Neural cell (in vitro differentiated cells): Measurements from ENCODE around the gene NHEJ1. TPM values are rescaled to one million over a fixed set of nuclear protein-coding genes. Genes with fewer than 3 reads are reported as not detected.

Experiments
- H2AFZ ChIP-seq: fragments of 200-600, 300-800 bp; sonication (generic), shearing (Covaris generic); 2 replicates; pipeline ENCODE4 v1.6.0; 2014; ENCODE audit warnings: low read depth, mild to moderate bottlenecking, antibody characterized with exemption, low read length, moderate library complexity
- H3F3A ChIP-seq: fragments of 200-600 bp; shearing (Covaris generic); 2 replicates; pipeline ENCODE4 v1.6.1; 2016; ENCODE audit warnings: mild to moderate bottlenecking, moderate library complexity, mixed read lengths, antibody characterized with exemption, low read length; ENCODE audit not compliant: insufficient read depth, poor library complexity, severe bottlenecking
- H3K27ac ChIP-seq: fragments of 200-600, 300-800 bp; sonication (generic), shearing (Covaris generic); 2 replicates; pipeline ENCODE4 v1.5.1; 2014; ENCODE audit warnings: mild to moderate bottlenecking, low read length, moderate library complexity
- H3K27me3 ChIP-seq: fragments of 300-800, 200-600 bp; sonication (generic), shearing (Covaris generic); 2 replicates; pipeline ENCODE4 v1.6.0; 2014; ENCODE audit warnings: mild to moderate bottlenecking, low read depth, low read length, moderate library complexity; ENCODE audit not compliant: insufficient read depth
- H3K36me3 ChIP-seq: fragments of 300-800, 200-600 bp; sonication (generic), shearing (Covaris generic); 2 replicates; pipeline ENCODE4 v1.5.1; 2014; ENCODE audit warnings: mild to moderate bottlenecking, antibody characterized with exemption, low read length, moderate library complexity; ENCODE audit not compliant: insufficient read depth
- H3K4me2 ChIP-seq: fragments of 300-800, 200-600 bp; sonication (generic), shearing (Covaris generic); 2 replicates; pipeline ENCODE4 v1.6.0; 2014; ENCODE audit warnings: mild to moderate bottlenecking, low read length
- H3K4me3 ChIP-seq: fragments of 300-800, 200-600 bp; sonication (generic), shearing (Covaris generic); 2 replicates; pipeline ENCODE4 v1.5.1; 2014; ENCODE audit warnings: mild to moderate bottlenecking, low read length, moderate library complexity
- H3K79me2 ChIP-seq: fragments of 200-600 bp; shearing (Covaris generic); replicated peaks from 2 replicates; pipeline ENCODE4 v1.6.0; 2014; ENCODE audit warnings: mild to moderate bottlenecking, low read length, moderate library complexity; ENCODE audit not compliant: insufficient read depth
- H3K9ac ChIP-seq: fragments of 300-800, 200-600 bp; sonication (generic), shearing (Covaris generic); 2 replicates; pipeline ENCODE4 v1.6.1; 2016; ENCODE audit warnings: mild to moderate bottlenecking, low read length, mixed read lengths
- H3K9me2 ChIP-seq: fragments of 200-600 bp; shearing (Covaris generic); 2 replicates; pipeline ENCODE4 v1.6.1; 2016; ENCODE audit warnings: mild to moderate bottlenecking, low read length, mixed read lengths; ENCODE audit not compliant: insufficient read depth
- H3K9me3 ChIP-seq: fragments of 200-600, 300-800 bp; sonication (generic), shearing (Covaris generic); 2 replicates; pipeline ENCODE4 v1.6.1; 2016; ENCODE audit warnings: mild to moderate bottlenecking, mixed run types, low read length, moderate library complexity, mixed read lengths
- H4K20me1 ChIP-seq: fragments of 200-600 bp; shearing (Covaris generic); 2 replicates; pipeline ENCODE4 v1.6.1; 2016; ENCODE audit warnings: mild to moderate bottlenecking, mixed run types; ENCODE audit not compliant: insufficient read depth
- EP300 ChIP-seq: fragments of 450-650 bp; conservative IDR thresholded peaks from 2 replicates; pipeline ENCODE4 v1.6.1; 2014; ENCODE audit warnings: antibody characterized with exemption, mild to moderate bottlenecking, moderate library complexity; ENCODE audit not compliant: poor library complexity, severe bottlenecking
- EZH2 ChIP-seq: fragments of 200-600, 300-800 bp; shearing (Covaris generic), sonication (generic); IDR thresholded peaks from 2 replicates; pipeline ENCODE4 v1.6.1; 2014; ENCODE audit warnings: antibody characterized with exemption, low read length, borderline replicate concordance, mild to moderate bottlenecking; ENCODE audit not compliant: insufficient read depth, poor library complexity, severe bottlenecking
- MXI1 ChIP-seq: fragments of 450-650 bp; conservative IDR thresholded peaks from 2 replicates; pipeline ENCODE4 v1.6.1; 2014; ENCODE audit warnings: antibody characterized with exemption, mild to moderate bottlenecking; ENCODE audit not compliant: poor library complexity, severe bottlenecking
- POLR2AphosphoS5 ChIP-seq: IDR thresholded peaks from 2 replicates; pipeline ENCODE4 v1.6.1; 2012
- RAD21 ChIP-seq: fragments of 450-650 bp; conservative IDR thresholded peaks from 2 replicates; pipeline ENCODE4 v1.6.1; 2014; ENCODE audit warnings: antibody characterized with exemption, mild to moderate bottlenecking, moderate library complexity
- SMC3 ChIP-seq: fragments of 450-650 bp; conservative IDR thresholded peaks from 2 replicates; pipeline ENCODE4 v1.6.1; 2014; ENCODE audit warnings: antibody characterized with exemption, mild to moderate bottlenecking, moderate library complexity; ENCODE audit not compliant: poor library complexity
- TAF1 ChIP-seq: IDR thresholded peaks from 2 replicates; pipeline ENCODE4 v1.6.1; 2012; ENCODE audit warnings: low read depth
- polyA plus RNA-seq: library from polyadenylated mRNA; depleted of rRNA; stranded (reverse); fragments of >200 nt; gene quantifications from 2 replicates; pipeline ENCODE4 v1.2.3, GENCODE V29; 2014
- TF ChIP-seq, protein P1 (sequence below): fragments of 450-650 bp; IDR thresholded peaks from 2 replicates; pipeline ENCODE4 v1.5.1; 2014; ENCODE audit warnings: antibody characterized with exemption, mild to moderate bottlenecking, moderate library complexity; ENCODE audit not compliant: poor library complexity, severe bottlenecking
- TF ChIP-seq, protein P2 (sequence below): IDR thresholded peaks from 2 replicates; pipeline ENCODE4 v1.6.1; 2012; ENCODE audit warnings: borderline replicate concordance

Gene NHEJ1
- polyA plus RNA-seq, 1 donor from 2014 or later = 12.7 TPM

DNA sequence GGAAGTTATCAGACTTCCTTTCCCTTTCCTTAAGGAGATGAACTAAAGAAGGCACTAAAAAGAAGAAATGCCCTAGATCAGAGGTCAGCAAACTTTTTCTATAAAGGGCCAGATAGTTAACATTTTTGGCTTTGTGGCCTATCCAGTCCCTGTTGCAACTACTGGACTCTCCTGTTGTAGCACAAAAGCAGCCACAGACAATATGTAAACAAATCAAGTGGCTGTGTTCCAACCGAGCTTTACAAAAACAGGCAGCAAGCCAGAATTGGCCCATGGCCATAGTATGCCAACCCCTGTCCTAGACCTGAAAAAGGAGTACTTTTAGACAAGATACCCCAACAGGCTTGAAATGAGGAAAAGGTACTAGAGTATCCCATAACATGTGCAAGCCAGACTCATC lies 10.9 kb downstream of the NHEJ1 start:
- no peaks in the 10 kb centered on the region for H3K27me3 ChIP-seq
- no peaks in the 10 kb centered on the region for H3K9me2 ChIP-seq
- H4K20me1 ChIP-seq = no peaks in the 10 kb centered on the region
- H3K79me2 ChIP-seq = no peaks in the 10 kb centered on the region
- TF ChIP-seq POLR2AphosphoS5 (no peak), SMC3 (no peak), EP300 (no peak), MXI1 (no peak), EZH2 (no peak), RAD21 (no peak), TAF1 (no peak)
- TF ChIP-seq, protein P1, sequence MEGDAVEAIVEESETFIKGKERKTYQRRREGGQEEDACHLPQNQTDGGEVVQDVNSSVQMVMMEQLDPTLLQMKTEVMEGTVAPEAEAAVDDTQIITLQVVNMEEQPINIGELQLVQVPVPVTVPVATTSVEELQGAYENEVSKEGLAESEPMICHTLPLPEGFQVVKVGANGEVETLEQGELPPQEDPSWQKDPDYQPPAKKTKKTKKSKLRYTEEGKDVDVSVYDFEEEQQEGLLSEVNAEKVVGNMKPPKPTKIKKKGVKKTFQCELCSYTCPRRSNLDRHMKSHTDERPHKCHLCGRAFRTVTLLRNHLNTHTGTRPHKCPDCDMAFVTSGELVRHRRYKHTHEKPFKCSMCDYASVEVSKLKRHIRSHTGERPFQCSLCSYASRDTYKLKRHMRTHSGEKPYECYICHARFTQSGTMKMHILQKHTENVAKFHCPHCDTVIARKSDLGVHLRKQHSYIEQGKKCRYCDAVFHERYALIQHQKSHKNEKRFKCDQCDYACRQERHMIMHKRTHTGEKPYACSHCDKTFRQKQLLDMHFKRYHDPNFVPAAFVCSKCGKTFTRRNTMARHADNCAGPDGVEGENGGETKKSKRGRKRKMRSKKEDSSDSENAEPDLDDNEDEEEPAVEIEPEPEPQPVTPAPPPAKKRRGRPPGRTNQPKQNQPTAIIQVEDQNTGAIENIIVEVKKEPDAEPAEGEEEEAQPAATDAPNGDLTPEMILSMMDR = no peak
- TF ChIP-seq, protein P2, sequence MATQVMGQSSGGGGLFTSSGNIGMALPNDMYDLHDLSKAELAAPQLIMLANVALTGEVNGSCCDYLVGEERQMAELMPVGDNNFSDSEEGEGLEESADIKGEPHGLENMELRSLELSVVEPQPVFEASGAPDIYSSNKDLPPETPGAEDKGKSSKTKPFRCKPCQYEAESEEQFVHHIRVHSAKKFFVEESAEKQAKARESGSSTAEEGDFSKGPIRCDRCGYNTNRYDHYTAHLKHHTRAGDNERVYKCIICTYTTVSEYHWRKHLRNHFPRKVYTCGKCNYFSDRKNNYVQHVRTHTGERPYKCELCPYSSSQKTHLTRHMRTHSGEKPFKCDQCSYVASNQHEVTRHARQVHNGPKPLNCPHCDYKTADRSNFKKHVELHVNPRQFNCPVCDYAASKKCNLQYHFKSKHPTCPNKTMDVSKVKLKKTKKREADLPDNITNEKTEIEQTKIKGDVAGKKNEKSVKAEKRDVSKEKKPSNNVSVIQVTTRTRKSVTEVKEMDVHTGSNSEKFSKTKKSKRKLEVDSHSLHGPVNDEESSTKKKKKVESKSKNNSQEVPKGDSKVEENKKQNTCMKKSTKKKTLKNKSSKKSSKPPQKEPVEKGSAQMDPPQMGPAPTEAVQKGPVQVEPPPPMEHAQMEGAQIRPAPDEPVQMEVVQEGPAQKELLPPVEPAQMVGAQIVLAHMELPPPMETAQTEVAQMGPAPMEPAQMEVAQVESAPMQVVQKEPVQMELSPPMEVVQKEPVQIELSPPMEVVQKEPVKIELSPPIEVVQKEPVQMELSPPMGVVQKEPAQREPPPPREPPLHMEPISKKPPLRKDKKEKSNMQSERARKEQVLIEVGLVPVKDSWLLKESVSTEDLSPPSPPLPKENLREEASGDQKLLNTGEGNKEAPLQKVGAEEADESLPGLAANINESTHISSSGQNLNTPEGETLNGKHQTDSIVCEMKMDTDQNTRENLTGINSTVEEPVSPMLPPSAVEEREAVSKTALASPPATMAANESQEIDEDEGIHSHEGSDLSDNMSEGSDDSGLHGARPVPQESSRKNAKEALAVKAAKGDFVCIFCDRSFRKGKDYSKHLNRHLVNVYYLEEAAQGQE = no peak
- H3K27ac ChIP-seq = no peak overlapping the region
- H3K9ac ChIP-seq = no peak overlapping the region
- no peak overlapping the region for H3K4me2 ChIP-seq
- H3F3A ChIP-seq = no peaks in the 10 kb centered on the region
- no peak overlapping the region for H3K4me3 ChIP-seq
- H3K36me3 ChIP-seq = peaks cover 5% of the 10 kb centered on the region
- H3K9me3 ChIP-seq = no peaks in the 10 kb centered on the region
- H2AFZ ChIP-seq = no peak overlapping the region

DNA sequence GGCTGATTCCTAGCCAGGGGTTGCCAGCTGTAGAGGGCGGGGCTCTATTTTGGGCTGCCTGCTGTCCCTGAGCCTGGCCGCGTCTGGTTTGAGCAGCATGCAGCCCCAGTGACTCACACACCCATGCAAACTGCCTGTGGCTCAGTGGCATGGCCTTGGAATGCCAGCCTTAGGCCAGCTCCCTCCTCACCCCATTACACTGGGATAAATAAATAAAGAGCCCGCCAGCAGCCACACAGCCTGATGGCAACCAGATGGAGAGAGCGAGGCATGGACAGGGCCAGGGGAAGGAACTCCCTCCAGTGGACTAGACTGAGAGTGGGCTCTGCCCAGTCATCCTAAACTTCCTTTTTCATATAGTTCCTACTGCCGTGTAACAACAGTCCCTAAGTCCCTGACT lies 18.3 kb downstream of the NHEJ1 start:
- no peaks in the 10 kb centered on the region for H4K20me1 ChIP-seq
- no peaks in the 10 kb centered on the region for H3K27me3 ChIP-seq
- no peak for TF ChIP-seq TAF1
- no peak for TF ChIP-seq SMC3
- TF ChIP-seq RAD21 = no peak
- TF ChIP-seq, protein P2 = no peak
- TF ChIP-seq, protein P1 = no peak
- no peak for TF ChIP-seq POLR2AphosphoS5
- no peaks in the 10 kb centered on the region for H3K9me2 ChIP-seq
- no peaks in the 10 kb centered on the region for H3K79me2 ChIP-seq
- H3K9me3 ChIP-seq = no peaks in the 10 kb centered on the region
- no peaks in the 10 kb centered on the region for H3F3A ChIP-seq
- no peak overlapping the region for H3K4me2 ChIP-seq
- no peak overlapping the region for H3K4me3 ChIP-seq
- H2AFZ ChIP-seq = no peak overlapping the region
- H3K27ac ChIP-seq = no peak overlapping the region
- H3K9ac ChIP-seq = no peak overlapping the region
- H3K36me3 ChIP-seq = peaks cover 5% of the 10 kb centered on the region
